Ascending aorta (tissue), 2 donors: ENCODE data around the gene E4F1. TPM values are rescaled to one million over a fixed set of nuclear protein-coding genes. Genes with fewer than 3 reads are reported as not detected.
"Not testable (repeated sequence)": the region's sequence is repeated elsewhere in the genome, so short reads cannot be mapped to it uniquely, and the experiment has no call there.

ENCODE experiments used
- DNase-seq, 2 donors: peaks; one replicate each; pipeline ENCODE4 v3.0.0-alpha.2; 2019; ENCODE audit warnings: low spot score in 2 of 2
- H3K27ac ChIP-seq, 2 donors: fragments of 200-600 bp; sonication (generic); one replicate each; pipeline ENCODE4 v1.5.1; 2016 to 2017; ENCODE audit warnings: mild to moderate bottlenecking in 1 of 2
- H3K27me3 ChIP-seq: fragments of 200-600 bp; sonication (generic); one replicate; pipeline ENCODE4 v1.5.1; 2017
- H3K36me3 ChIP-seq, 2 donors: fragments of 200-600 bp; sonication (generic); one replicate each; pipeline ENCODE4 v1.5.1; 2016
- H3K4me1 ChIP-seq, 2 donors: fragments of 200-600 bp; sonication (generic); one replicate each; pipeline ENCODE4 v1.5.1; 2016 to 2017; ENCODE audit warnings: mild to moderate bottlenecking in 1 of 2
- H3K4me3 ChIP-seq, 2 donors: fragments of 200-600 bp; sonication (generic); one replicate each; pipeline ENCODE4 v1.5.1; 2016 to 2017; ENCODE audit warnings: mild to moderate bottlenecking in 1 of 2
- H3K9me3 ChIP-seq, 2 donors: fragments of 200-600 bp; sonication (generic); one replicate each; pipeline ENCODE4 v1.5.1; 2016
- CTCF ChIP-seq, 3 experiments: fragments of 200-600 bp in 2 of 3; fragments of 450-650 bp in 1 of 3; sonication (generic) in 2 of 3; IDR thresholded peaks; one replicate each; pipeline ENCODE4 v1.5.1; 2016 to 2019; ENCODE audit warnings: antibody characterized with exemption in 3 of 3, mild to moderate bottlenecking in 1 of 3, moderate library complexity in 1 of 3
- intact Hi-C: fragments of 100-400 bp; cut with DNase I; formaldehyde crosslinking; loops from one replicate; pipeline ENCODE4 v1.15.1; 2023
- total RNA-seq: library from RNA; depleted of rRNA; stranded (reverse); fragments of >200 nt; gene quantifications from one replicate; pipeline ENCODE4 v1.1.0, GENCODE V29; 2016

Gene E4F1
- total RNA-seq, 1 donor from 2014 or later, result 39.7 TPM

- no peak for DNase-seq
- H3K4me3 ChIP-seq, result no peak overlapping the region
- H3K36me3 ChIP-seq, result peaks cover 37 to 38% of the 10 kb centered on the region in 2 donors
- H3K9me3 ChIP-seq, result no peaks in the 10 kb centered on the region
- intact Hi-C loops, result no loop called here
- peaks cover 6% of the 10 kb centered on the region for H3K27me3 ChIP-seq
- peaks cover 8 to 10% of the 10 kb centered on the region in 2 donors for H3K4me1 ChIP-seq
- no peak overlapping the region for H3K27ac ChIP-seq
- no peak for TF ChIP-seq CTCF (IDR thresholded peaks at IDR 0.05)
Measured at GRCh38 chr16:2238838-2239675, 15.7 kb downstream of the E4F1 start.

GRCh38 chr16:2240331-2240730 lies 16.9 kb downstream of the E4F1 start:
- H3K36me3 ChIP-seq, result peaks cover 37% of the 10 kb centered on the region in 2 donors

GRCh38 chr16:2242598-2242997 lies 19.2 kb downstream of the E4F1 start:
- no peaks in the 10 kb centered on the region for H3K4me1 ChIP-seq
- peaks cover 44 to 48% of the 10 kb centered on the region in 2 donors for H3K36me3 ChIP-seq
- no peaks in the 10 kb centered on the region for H3K9me3 ChIP-seq
- no peak for TF ChIP-seq CTCF (IDR thresholded peaks at IDR 0.05)
- no peaks in the 10 kb centered on the region for H3K27me3 ChIP-seq
- intact Hi-C loops, result no loop called here
- no peak overlapping the region for H3K27ac ChIP-seq
- H3K4me3 ChIP-seq, result no peak overlapping the region
- no peak for DNase-seq

More at GRCh38 chr16:2240331-2240730, 16.9 kb downstream of the E4F1 start:
- H3K9me3 ChIP-seq, H3K4me3 ChIP-seq, H3K27ac ChIP-seq, intact Hi-C loops, H3K27me3 ChIP-seq, DNase-seq: not testable (repeated sequence)
- peaks cover 8 to 10% of the 10 kb centered on the region in 2 donors for H3K4me1 ChIP-seq

GRCh38 chr16:2243031-2243528 lies 19.7 kb downstream of the E4F1 start:
- no peaks in the 10 kb centered on the region for H3K4me1 ChIP-seq
- intact Hi-C loops, result no loop called here
- H3K27ac ChIP-seq, result no peak overlapping the region
- no peak for DNase-seq
- H3K36me3 ChIP-seq, result peaks cover 44 to 48% of the 10 kb centered on the region in 2 donors
- H3K9me3 ChIP-seq, result no peaks in the 10 kb centered on the region
- no peaks in the 10 kb centered on the region for H3K27me3 ChIP-seq
- no peak overlapping the region for H3K4me3 ChIP-seq
- TF ChIP-seq CTCF (IDR thresholded peaks at IDR 0.05), result no peak

- Histone ChIP-seq H3K27ac (no peak overlapping the region), H3K4me1 (no peaks in the 10 kb centered on the region), H3K36me3 (peaks cover 44 to 48% of the 10 kb centered on the region in 2 donors)
Measured at GRCh38 chr16:2243781-2244180, 20.4 kb downstream of the E4F1 start.

More at GRCh38 chr16:2243781-2244180, 20.4 kb downstream of the E4F1 start:
- intact Hi-C loops, result no loop called here
- Histone ChIP-seq H3K27me3 (no peaks in the 10 kb centered on the region), H3K4me3 (no peak overlapping the region), H3K9me3 (no peaks in the 10 kb centered on the region)
- no peak for TF ChIP-seq CTCF (IDR thresholded peaks at IDR 0.05)
- DNase-seq, result no peak
